HEK293T (cell line): ENCODE measurements around the gene CDH20.

Experiments used
- FOXA1 ChIP-seq: fragments of 450-650 bp; IDR thresholded peaks from 2 replicates; pipeline ENCODE4 v1.6.1; 2016; ENCODE audit warnings: mild to moderate bottlenecking
- FOXM1 ChIP-seq: fragments of 450-650 bp; IDR thresholded peaks from 2 replicates; pipeline ENCODE4 v1.6.1; 2017; ENCODE audit warnings: mild to moderate bottlenecking, borderline replicate concordance
- SP1 ChIP-seq: fragments of 450-650 bp; IDR thresholded peaks from 2 replicates; pipeline ENCODE4 v1.6.1; 2017

- TF ChIP-seq SP1 (no peak), FOXM1 (no peak), FOXA1 (no peak)
These were observed 169.2 kb downstream of the CDH20 start for GRCh38 chr18:61502472-61502871.
